ENCODE results near the gene TRAM2.

TRAM2 gene

GRCh38 chr6:52577022-52577777 is at the start of gene TRAM2:
Gene TRAM2 (minus strand): TSS chr6:52577060. CDS start chr6:52576915, 145 bp downstream.
- peak; percentile 79 for DNase-seq

- DNase-seq = no peak
Measured at GRCh38 chr6:52622810-52623209, 46.0 kb upstream of the TRAM2 start.

- DNase-seq = no peak
Measured at GRCh38 chr6:52621631-52622030, 44.8 kb upstream of the TRAM2 start.

- no peak for DNase-seq
Measured at GRCh38 chr6:52620906-52621190, 44.0 kb upstream of the TRAM2 start.

GRCh38 chr6:52620055-52620905 is 43.4 kb upstream of the TRAM2 start:
- no peak for DNase-seq

GRCh38 chr6:52617087-52617486 is 40.2 kb upstream of the TRAM2 start:
- no peak for DNase-seq

GRCh38 chr6:52616059-52616690 is 39.3 kb upstream of the TRAM2 start:
- DNase-seq = no peak

- DNase-seq = no peak
Measured at GRCh38 chr6:52612336-52613054, 35.6 kb upstream of the TRAM2 start.

- DNase-seq = no peak
Measured at GRCh38 chr6:52611833-52612232, 35.0 kb upstream of the TRAM2 start.

GRCh38 chr6:52610745-52611355 is 34.0 kb upstream of the TRAM2 start:
- no peak for DNase-seq

- no peak for DNase-seq
Measured at GRCh38 chr6:52610011-52610410, 33.2 kb upstream of the TRAM2 start.

- DNase-seq = no peak
Measured at GRCh38 chr6:52605610-52606185, 28.8 kb upstream of the TRAM2 start.

- DNase-seq = peak; percentile 18
Measured at GRCh38 chr6:52603000-52603795, 26.3 kb upstream of the TRAM2 start.

GRCh38 chr6:52598824-52599190 is 21.9 kb upstream of the TRAM2 start:
- DNase-seq = no peak

GRCh38 chr6:52598123-52598823 is 21.4 kb upstream of the TRAM2 start:
- DNase-seq = peak; percentile 40

- no peak for DNase-seq
Measured at GRCh38 chr6:52597738-52598122, 20.9 kb upstream of the TRAM2 start.

- no peak for DNase-seq
Measured at GRCh38 chr6:52596371-52597028, 19.6 kb upstream of the TRAM2 start.

GRCh38 chr6:52595796-52596130 is 18.9 kb upstream of the TRAM2 start:
- no peak for DNase-seq

GRCh38 chr6:52595000-52595795 is 18.3 kb upstream of the TRAM2 start:
- DNase-seq = peak; percentile 8

GRCh38 chr6:52594221-52594620 is 17.4 kb upstream of the TRAM2 start:
- DNase-seq = no peak
